Thoracic aorta (tissue), 2 donors: ENCODE results near the gene STX1B. TPM values are rescaled to one million over a fixed set of nuclear protein-coding genes. Genes with fewer than 3 reads are reported as not detected.

ENCODE experiments used
- ATAC-seq: fragments of 150-250 bp; one replicate; pipeline ENCODE4 v1.8.0; 2017; ENCODE audit warnings: low read depth; ENCODE audit not compliant: insufficient number of reproducible peaks, low FRiP score
- DNase-seq: peaks from one replicate; pipeline ENCODE4 v3.0.0-alpha.2; 2020; ENCODE audit warnings: low spot score
- H3K27ac ChIP-seq, 2 donors: fragments of 200-600 bp; sonication (generic); 1 replicate in 1 of 2; 2 replicates in 1 of 2; pipeline ENCODE4 v1.5.1; 2016; ENCODE audit warnings: mild to moderate bottlenecking in 2 of 2, moderate library complexity in 2 of 2
- H3K27me3 ChIP-seq: fragments of 200-600 bp; sonication (generic); replicated peaks from 2 replicates; pipeline ENCODE4 v1.6.0; 2016; ENCODE audit warnings: mild to moderate bottlenecking; ENCODE audit not compliant: insufficient read depth
- H3K36me3 ChIP-seq: fragments of 200-600 bp; sonication (generic); one replicate; pipeline ENCODE4 v1.5.1; 2016
- H3K4me1 ChIP-seq, 2 donors: fragments of 200-600 bp; sonication (generic); 1 replicate in 1 of 2; 2 replicates in 1 of 2; pipeline versions ENCODE4 v1.5.1 to v1.6.0; 2016; ENCODE audit warnings: low read depth in 2 of 2, mild to moderate bottlenecking in 1 of 2; ENCODE audit not compliant: control insufficient read depth in 1 of 2
- H3K4me3 ChIP-seq: fragments of 200-600 bp; sonication (generic); 2 replicates; pipeline ENCODE4 v1.5.1; 2016; ENCODE audit warnings: mild to moderate bottlenecking
- H3K9me3 ChIP-seq: fragments of 200-600 bp; sonication (generic); 2 replicates; pipeline ENCODE4 v1.5.1; 2016
- CTCF ChIP-seq: fragments of 200-600 bp; sonication (generic); IDR thresholded peaks from one replicate; pipeline ENCODE4 v1.5.1; 2019; ENCODE audit warnings: antibody characterized with exemption
- total RNA-seq, 2 donors: library from RNA; depleted of rRNA; stranded (reverse); fragments of >200 nt; gene quantifications; one replicate each; pipeline versions ENCODE4 v1.1.0 to v1.2.3, GENCODE V29; 2016

STX1B gene
- total RNA-seq, 2 donors from 2014 or later, result 0.68 to 1.6 TPM

- no peak for TF ChIP-seq CTCF
- ATAC-seq (no peak), DNase-seq (no peak)
- H3K4me3 ChIP-seq, result no peak overlapping the region
- no peaks in the 10 kb centered on the region for H3K9me3 ChIP-seq
- no peaks in the 10 kb centered on the region for H3K4me1 ChIP-seq
- no peaks in the 10 kb centered on the region for H3K27me3 ChIP-seq
- H3K27ac ChIP-seq, result no peak overlapping the region
- H3K36me3 ChIP-seq, result no peaks in the 10 kb centered on the region
Measured at GRCh38 chr16:31006589-31006988, 3.8 kb downstream of the STX1B start.

GRCh38 chr16:31006086-31006385 is 4.4 kb downstream of the STX1B start:
- DNase-seq (no peak), ATAC-seq (no peak)
- Histone ChIP-seq H3K4me1 (no peaks in the 10 kb centered on the region), H3K9me3 (no peaks in the 10 kb centered on the region), H3K27me3 (no peaks in the 10 kb centered on the region), H3K4me3 (no peak overlapping the region), H3K27ac (no peak overlapping the region), H3K36me3 (no peaks in the 10 kb centered on the region)
- no peak for TF ChIP-seq CTCF

- Histone ChIP-seq H3K36me3 (no peaks in the 10 kb centered on the region), H3K4me3 (no peak overlapping the region), H3K9me3 (no peaks in the 10 kb centered on the region), H3K27me3 (no peaks in the 10 kb centered on the region), H3K27ac (no peak overlapping the region), H3K4me1 (no peaks in the 10 kb centered on the region)
- TF ChIP-seq CTCF, result no peak
- ATAC-seq (no peak), DNase-seq (no peak)
Measured at GRCh38 chr16:31005350-31006085, 4.9 kb downstream of the STX1B start.

- no peaks in the 10 kb centered on the region for H3K27me3 ChIP-seq
- TF ChIP-seq CTCF, result no peak
- no peak overlapping the region for H3K4me3 ChIP-seq
- DNase-seq (no peak), ATAC-seq (no peak)
- peaks cover 0 to 3% of the 10 kb centered on the region in 2 donors for H3K4me1 ChIP-seq
- H3K36me3 ChIP-seq, result no peaks in the 10 kb centered on the region
- H3K27ac ChIP-seq, result no peak overlapping the region
- H3K9me3 ChIP-seq, result no peaks in the 10 kb centered on the region
Measured at GRCh38 chr16:31004658-31005057, 5.8 kb downstream of the STX1B start.

GRCh38 chr16:31003744-31004143 is 6.7 kb downstream of the STX1B start:
- Histone ChIP-seq H3K9me3 (no peaks in the 10 kb centered on the region), H3K27me3 (no peaks in the 10 kb centered on the region), H3K4me1 (peaks cover 0 to 12% of the 10 kb centered on the region in 2 donors), H3K4me3 (no peak overlapping the region), H3K27ac (no peak overlapping the region), H3K36me3 (no peaks in the 10 kb centered on the region)
- TF ChIP-seq CTCF, result no peak
- no peak for ATAC-seq
- DNase-seq, result no peak
